ENCODE data around the gene COLGALT1. TPM values are rescaled to one million over a fixed set of nuclear protein-coding genes. Genes with fewer than 3 reads are reported as not detected.
A peak's percentile ranks its signal among the peaks of the same experiment; 100 is the strongest.

The COLGALT1 gene
- total RNA-seq, 2 donors from 2014 or later: 53.9 to 122 TPM

DNA sequence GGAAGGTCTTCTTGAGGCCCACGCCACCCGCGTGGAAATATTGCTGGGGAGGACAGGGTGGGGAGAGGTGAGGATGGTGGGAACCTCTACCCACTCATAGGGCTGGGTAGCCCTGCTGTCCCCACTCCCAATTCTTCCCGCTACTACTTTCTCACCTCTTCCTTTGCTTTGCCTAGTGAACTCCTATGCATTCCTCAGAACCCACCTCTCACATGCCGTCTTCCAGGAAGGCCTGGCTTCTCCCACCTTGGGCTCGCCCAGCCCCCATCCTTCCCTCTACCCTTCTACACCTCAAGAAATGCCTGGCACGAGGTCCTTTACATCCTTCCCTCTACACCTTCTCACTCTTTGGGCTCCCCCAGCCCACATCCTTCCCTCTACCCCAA, 62.4 kb downstream of the COLGALT1 start:
- ATAC-seq: no peak
- Mint-ChIP-seq H3K27me3 (peaks cover 8 to 15% of the 10 kb centered on the region in 2 donors), H3K4me3 (no peak overlapping the region), H3K36me3 (no peaks in the 10 kb centered on the region), H3K4me1 (ENCODE audit: low read depth in 2 of 2) (peaks cover 14 to 15% of the 10 kb centered on the region in 2 donors), H3K27ac (no peak overlapping the region), H3K9me3 (peaks cover 3% of the 10 kb centered on the region)
- no peak for DNase-seq (ENCODE audit: low spot score)

DNA sequence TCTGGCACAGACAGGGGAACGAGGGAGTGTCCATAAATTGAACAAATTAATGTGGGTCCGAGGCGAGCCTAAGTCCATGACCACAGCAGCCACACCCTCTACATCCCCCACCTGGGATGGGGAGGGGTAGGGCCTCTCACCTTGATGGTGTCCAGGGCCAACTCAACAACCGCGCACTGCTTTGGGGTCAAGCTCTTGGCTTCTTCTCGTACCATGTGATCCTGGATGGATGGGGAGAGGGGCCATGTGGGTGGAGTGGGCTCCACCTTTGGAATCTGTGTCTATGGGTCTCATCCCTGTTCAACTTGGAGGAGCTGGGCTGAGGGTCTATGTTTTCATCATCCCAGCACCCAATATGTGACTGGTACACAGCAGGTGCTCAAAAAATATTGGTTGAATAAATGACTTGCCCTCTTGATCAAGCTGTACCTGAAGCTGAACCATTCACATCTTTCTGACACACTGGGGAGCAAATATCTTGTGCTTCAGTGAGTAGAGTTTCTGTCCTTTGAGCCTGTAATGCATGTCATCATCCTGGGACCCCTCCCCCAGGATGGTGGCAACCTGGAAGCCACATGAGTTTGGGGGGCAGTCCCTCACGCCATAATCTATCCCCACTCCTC, 62.9 kb downstream of the COLGALT1 start:
- no peak for DNase-seq (ENCODE audit: low spot score)
- Mint-ChIP-seq H3K27ac (no peak overlapping the region), H3K27me3 (peaks cover 8 to 14% of the 10 kb centered on the region in 2 donors), H3K4me3 (no peak overlapping the region), H3K4me1 (ENCODE audit: low read depth in 2 of 2) (peaks cover 16 to 17% of the 10 kb centered on the region in 2 donors), H3K9me3 (peaks cover 3% of the 10 kb centered on the region), H3K36me3 (no peaks in the 10 kb centered on the region)
- no peak for ATAC-seq

DNA sequence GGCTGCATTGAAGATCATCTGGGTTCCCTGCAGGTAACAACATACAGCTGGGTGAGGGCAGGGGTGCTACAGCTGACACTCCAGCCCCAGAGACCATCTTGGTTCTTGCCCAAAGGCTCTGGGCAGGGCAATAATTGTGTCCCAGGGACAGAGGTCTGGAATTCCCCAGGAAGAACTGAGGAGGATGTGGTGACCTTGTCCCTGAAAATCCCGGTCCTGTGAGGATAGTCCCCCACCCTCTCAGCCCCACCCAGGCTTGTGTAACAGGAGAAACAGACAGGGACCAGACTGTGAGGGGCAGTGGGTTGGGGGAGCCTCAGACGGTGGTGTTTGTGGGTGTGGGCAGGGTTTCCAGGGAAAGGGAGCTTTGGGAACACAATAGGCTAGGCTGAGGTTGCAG, 63.5 kb downstream of the COLGALT1 start:
- Mint-ChIP-seq H3K9me3 (peaks cover 3% of the 10 kb centered on the region), H3K36me3 (no peaks in the 10 kb centered on the region)
- ATAC-seq: no peak

DNA sequence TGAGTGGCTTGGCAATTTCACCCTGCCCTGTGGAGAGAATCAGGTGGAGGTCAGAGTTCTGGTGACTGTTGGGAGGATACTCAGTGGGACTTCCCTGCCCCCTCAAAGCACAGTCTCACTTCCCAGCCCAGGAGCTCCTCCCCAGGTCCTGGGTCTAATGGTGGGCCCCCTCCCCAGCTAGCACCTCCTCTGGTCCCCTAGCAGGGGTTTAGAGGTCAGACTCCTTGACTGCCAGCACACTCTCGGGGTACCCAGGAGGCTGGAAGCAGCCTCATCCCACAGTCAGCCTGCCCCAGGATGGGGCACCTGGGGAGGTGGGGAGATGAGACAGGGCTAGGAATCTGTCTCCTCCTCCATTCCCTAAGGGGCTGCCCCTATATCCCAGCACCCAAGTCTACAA, 65.2 kb downstream of the COLGALT1 start:
- no peaks in the 10 kb centered on the region for H3K36me3 Mint-ChIP-seq
- H3K27me3 Mint-ChIP-seq: peaks cover 11 to 12% of the 10 kb centered on the region in 2 donors
- peaks cover 16 to 17% of the 10 kb centered on the region in 2 donors for H3K4me1 Mint-ChIP-seq (ENCODE audit: low read depth in 2 of 2)
- ATAC-seq: no peak
- no peak overlapping the region for H3K27ac Mint-ChIP-seq
- DNase-seq (ENCODE audit: low spot score): no peak
- peaks cover 3% of the 10 kb centered on the region for H3K9me3 Mint-ChIP-seq
- no peak overlapping the region for H3K4me3 Mint-ChIP-seq

More for the DNA sequence above, 63.5 kb downstream of the COLGALT1 start:
- DNase-seq (ENCODE audit: low spot score): no peak
- H3K27me3 Mint-ChIP-seq: peaks cover 8 to 12% of the 10 kb centered on the region in 2 donors
- H3K4me1 Mint-ChIP-seq (ENCODE audit: low read depth in 2 of 2): peaks cover 16 to 17% of the 10 kb centered on the region in 2 donors
- H3K27ac Mint-ChIP-seq: no peak overlapping the region
- H3K4me3 Mint-ChIP-seq: no peak overlapping the region

DNA sequence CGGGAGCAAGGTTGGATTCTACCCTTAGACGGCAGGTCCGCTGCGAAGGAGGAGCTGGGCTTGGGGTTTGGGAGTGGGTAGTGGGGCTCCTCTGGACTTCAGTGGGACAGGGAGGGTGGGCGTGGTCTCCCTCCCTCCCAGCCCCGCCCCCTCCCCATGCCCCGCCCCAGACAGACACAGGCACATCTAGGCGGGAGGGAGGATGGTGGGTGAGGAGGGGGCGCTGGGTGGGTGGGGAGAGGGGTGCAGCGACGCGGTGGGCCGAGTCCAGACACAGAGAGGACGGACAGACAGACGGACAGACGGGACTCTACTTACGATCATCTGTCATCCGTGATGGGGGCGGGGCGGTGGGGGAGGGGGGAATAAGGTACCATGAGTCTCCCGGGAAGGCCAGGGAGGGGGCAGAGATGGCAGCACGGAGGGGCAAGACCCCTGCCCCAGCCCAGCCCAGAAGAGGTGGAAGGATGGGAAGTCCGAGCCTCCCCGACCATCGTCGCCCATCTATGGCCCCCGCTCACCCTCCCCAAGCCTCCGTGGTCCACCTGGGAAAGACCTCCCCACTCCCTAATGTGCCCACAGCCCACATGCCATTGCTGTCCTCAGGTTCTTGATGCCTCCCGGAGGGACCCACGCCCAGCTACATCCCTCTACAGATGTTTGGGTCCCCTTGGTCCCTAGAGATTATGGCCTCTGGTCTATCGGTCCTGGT, 67.9 kb downstream of the COLGALT1 start:
- DNase-seq (ENCODE audit: low spot score) (no peak), ATAC-seq (no peak)
- Mint-ChIP-seq H3K27me3 (peaks cover 5 to 11% of the 10 kb centered on the region in 2 donors), H3K36me3 (no peaks in the 10 kb centered on the region), H3K27ac (peak overlapping the region; percentile 67 to 71), H3K9me3 (peaks cover 3% of the 10 kb centered on the region), H3K4me1 (ENCODE audit: low read depth in 2 of 2) (peaks cover 13 to 16% of the 10 kb centered on the region in 2 donors), H3K4me3 (no peak overlapping the region)

DNA sequence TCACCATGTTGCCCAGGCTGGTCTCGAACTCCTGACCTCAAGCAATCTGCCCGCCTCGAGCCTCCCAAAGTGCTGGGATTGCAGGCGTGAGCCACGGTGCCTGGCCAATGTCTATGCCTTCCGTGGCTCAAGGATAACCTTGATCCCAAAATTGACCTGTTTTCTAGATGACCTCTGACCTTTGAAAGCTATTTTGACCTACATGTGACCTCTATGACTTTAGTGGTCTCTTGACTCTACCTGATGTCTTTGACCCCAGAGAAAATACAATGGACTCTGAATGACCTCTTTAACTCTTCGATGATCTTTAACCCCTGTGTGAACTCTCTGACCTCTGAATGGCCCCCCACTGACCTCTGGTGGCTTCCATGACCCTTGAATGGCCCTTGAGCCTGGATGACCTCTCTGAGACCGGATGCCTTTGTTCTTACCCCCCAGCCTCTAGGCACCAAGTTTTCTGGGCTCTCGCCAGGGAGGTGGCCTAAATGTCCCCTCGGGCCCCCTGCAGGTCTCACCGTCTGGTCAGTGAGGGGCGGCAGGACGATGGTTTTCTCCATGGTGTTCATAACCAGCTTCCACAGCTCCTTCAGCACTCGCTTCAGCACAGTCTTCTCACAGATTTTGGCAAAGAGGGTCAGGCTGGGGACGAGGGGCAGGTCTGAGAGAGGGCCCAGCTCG, 69.0 kb downstream of the COLGALT1 start:
- Mint-ChIP-seq H3K27ac (no peak overlapping the region), H3K4me1 (ENCODE audit: low read depth in 2 of 2) (peaks cover 13 to 16% of the 10 kb centered on the region in 2 donors), H3K27me3 (peaks cover 5 to 11% of the 10 kb centered on the region in 2 donors), H3K4me3 (no peak overlapping the region), H3K9me3 (peaks cover 3% of the 10 kb centered on the region), H3K36me3 (no peaks in the 10 kb centered on the region)
- no peak for DNase-seq (ENCODE audit: low spot score)
- ATAC-seq: no peak

DNA sequence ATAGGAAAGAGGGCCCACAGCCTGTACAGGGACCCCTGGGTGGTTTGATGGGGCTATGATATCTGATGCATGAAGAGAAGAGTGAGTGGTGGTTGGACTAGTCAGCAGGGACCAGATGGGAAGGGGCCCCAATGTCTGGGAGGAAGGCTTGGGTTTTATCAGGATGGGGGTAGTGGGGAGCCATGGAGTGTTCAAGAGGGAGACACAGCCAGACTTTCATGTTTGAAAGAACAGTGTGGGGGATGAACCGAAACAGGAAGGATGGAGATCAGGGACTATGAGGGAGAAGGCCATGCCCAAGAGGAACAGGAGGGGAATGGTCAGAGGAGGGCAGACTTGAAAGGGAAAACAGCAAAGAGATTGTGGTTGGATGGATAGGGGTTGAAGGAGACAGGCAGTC, 69.6 kb downstream of the COLGALT1 start:
- Mint-ChIP-seq H3K36me3 (no peaks in the 10 kb centered on the region), H3K9me3 (peaks cover 3% of the 10 kb centered on the region), H3K4me3 (no peak overlapping the region), H3K4me1 (ENCODE audit: low read depth in 2 of 2) (peaks cover 13 to 16% of the 10 kb centered on the region in 2 donors), H3K27me3 (peaks cover 5 to 11% of the 10 kb centered on the region in 2 donors), H3K27ac (no peak overlapping the region)
- ATAC-seq (no peak), DNase-seq (ENCODE audit: low spot score) (no peak)

DNA sequence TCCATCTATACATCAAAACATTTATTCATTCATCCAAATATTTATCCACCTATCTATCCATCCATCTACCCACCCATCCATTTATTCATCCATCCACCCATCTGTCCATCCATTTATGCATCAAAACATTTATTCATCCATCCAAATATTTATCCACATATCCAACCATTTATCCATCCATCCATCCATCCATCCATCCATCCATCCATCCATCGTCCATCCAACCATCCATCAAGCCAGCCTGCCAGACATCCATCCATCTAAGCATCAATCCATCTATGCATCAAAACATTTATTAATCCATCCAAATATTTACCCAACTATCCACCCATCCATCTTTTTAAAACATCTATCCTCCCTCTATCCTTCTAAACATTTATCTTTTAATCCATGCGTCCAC, 70.5 kb downstream of the COLGALT1 start:
- Mint-ChIP-seq H3K4me3 (no peak overlapping the region), H3K9me3 (peaks cover 3% of the 10 kb centered on the region), H3K36me3 (no peaks in the 10 kb centered on the region), H3K27ac (no peak overlapping the region), H3K27me3 (peaks cover 5 to 11% of the 10 kb centered on the region in 2 donors), H3K4me1 (ENCODE audit: low read depth in 2 of 2) (peaks cover 13 to 16% of the 10 kb centered on the region in 2 donors)
- no peak for DNase-seq (ENCODE audit: low spot score)
- no peak for ATAC-seq

DNA sequence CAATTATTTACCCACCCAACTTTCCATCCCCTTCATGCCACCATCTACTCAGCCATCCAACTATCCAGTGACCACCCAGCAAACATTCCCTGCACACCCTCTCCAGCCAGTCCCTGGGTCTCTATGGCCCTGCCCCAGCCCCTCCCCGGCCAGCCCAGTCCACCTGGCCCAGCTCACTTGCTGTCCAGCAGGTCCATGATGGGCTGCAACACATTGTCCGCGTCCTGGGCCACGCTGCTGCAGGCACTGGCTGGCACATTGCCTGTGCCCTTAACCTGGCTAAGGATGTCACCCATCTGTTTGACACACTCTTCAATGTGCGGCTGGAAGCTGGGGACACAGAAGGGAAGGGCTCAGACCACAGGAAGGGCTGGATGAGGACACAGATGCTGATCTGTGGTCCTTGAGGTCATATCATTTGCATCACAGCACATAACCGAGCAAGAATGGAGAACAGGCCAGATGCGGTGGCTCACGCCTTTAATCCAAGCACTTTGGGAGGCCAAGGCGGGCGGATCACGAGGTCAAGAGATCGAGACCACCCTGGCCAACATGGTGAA, 71.1 kb downstream of the COLGALT1 start:
- no peak overlapping the region for H3K4me3 Mint-ChIP-seq
- ATAC-seq (no peak), DNase-seq (ENCODE audit: low spot score) (no peak)
- H3K9me3 Mint-ChIP-seq: peaks cover 3% of the 10 kb centered on the region
- H3K27ac Mint-ChIP-seq: no peak overlapping the region
- peaks cover 13 to 15% of the 10 kb centered on the region in 2 donors for H3K4me1 Mint-ChIP-seq (ENCODE audit: low read depth in 2 of 2)
- H3K36me3 Mint-ChIP-seq: no peaks in the 10 kb centered on the region
- H3K27me3 Mint-ChIP-seq: peaks cover 5 to 11% of the 10 kb centered on the region in 2 donors

DNA sequence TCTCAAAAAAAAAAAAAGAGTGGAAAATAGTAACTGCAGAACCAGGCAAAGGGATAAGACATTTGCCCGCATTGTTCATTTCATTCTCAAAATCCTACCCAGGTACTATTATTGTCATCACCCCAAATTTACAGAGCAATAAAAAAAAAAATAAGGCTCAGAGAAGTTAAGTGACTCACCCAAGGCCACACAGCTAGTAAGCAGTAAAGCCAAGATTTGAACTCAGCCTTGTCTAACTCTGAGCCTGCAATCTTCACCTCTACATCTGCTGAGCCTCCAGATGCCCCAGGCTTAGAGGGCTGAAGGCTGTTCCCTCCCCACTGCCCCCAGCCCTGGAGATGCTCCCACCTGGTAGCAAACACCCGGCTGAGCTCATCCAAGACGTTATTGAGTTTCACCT, 71.7 kb downstream of the COLGALT1 start:
- DNase-seq (ENCODE audit: low spot score): no peak
- Mint-ChIP-seq H3K27me3 (peaks cover 5 to 11% of the 10 kb centered on the region in 2 donors), H3K4me1 (ENCODE audit: low read depth in 2 of 2) (peaks cover 8 to 9% of the 10 kb centered on the region in 2 donors), H3K36me3 (no peaks in the 10 kb centered on the region), H3K27ac (no peak overlapping the region), H3K9me3 (no peaks in the 10 kb centered on the region), H3K4me3 (no peak overlapping the region)
- no peak for ATAC-seq

DNA sequence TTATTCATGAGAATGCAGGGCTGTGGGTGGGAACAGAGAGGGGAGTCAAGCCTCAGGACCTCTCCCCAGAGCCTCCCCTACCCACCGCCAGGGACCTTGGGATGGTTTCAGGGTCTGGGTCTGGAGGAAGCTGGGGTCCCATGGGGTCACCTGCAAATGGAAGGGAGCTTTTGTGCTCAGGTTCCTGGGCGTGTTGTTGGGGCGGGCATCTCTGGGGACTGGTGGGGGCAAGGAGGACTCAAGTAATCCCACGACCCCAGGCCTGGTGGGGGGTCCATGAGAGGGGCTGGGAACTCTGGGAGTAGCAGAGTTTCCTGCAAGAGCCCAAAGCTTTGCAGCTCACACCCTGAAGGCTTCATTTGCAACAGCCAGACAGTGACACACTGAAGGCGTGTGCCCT, 72.5 kb downstream of the COLGALT1 start:
- Mint-ChIP-seq H3K36me3 (no peaks in the 10 kb centered on the region), H3K4me3 (no peak overlapping the region), H3K4me1 (ENCODE audit: low read depth in 2 of 2) (peaks cover under 1 to 1% of the 10 kb centered on the region in 2 donors), H3K27me3 (peaks cover 5 to 11% of the 10 kb centered on the region in 2 donors), H3K27ac (no peak overlapping the region), H3K9me3 (no peaks in the 10 kb centered on the region)
- no peak for DNase-seq (ENCODE audit: low spot score)
- no peak for ATAC-seq

DNA sequence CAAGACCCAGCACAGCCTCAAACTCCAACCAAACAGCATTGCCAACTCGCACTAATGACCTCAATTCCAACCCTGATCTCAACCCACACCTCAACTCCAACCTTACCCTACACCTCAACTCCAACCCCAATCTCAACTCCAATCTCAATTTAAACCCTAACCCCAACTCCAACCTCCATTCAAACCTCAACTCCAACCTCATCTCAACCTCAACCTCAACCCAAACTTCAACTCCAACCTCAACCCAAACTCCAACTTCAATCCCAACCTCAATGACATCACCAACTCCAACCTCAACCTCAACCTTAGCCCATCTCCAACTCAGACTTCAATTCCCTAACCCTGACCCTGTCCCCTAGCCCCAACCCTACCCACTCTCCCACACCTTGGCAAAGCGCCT, 74.3 kb downstream of the COLGALT1 start:
- no peak overlapping the region for H3K4me3 Mint-ChIP-seq
- peaks cover 5 to 11% of the 10 kb centered on the region in 2 donors for H3K27me3 Mint-ChIP-seq
- H3K36me3 Mint-ChIP-seq: no peaks in the 10 kb centered on the region
- H3K9me3 Mint-ChIP-seq: no peaks in the 10 kb centered on the region
- no peaks in the 10 kb centered on the region for H3K4me1 Mint-ChIP-seq (ENCODE audit: low read depth in 2 of 2)
- no peak for ATAC-seq
- DNase-seq (ENCODE audit: low spot score): no peak
- no peak overlapping the region for H3K27ac Mint-ChIP-seq

DNA sequence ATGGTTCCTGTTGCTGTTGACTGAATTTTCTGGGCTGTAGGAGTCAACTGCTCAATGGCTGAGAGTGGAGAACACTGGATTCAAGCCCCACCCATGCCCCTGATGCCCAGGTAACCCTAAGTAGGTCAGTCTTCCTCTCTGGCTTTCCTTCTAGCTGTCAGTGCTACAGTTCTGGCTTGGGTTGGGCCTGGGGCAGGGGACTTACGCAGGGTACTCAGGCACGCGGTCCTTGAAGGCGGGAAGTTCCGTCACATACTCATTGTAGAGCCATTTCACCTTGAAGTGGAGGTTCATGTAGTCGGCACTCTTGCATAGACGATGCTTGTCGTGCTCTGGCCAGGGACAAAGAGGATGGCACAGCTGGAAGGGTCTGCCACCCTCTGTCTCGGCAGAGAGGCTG, 77.1 kb downstream of the COLGALT1 start:
- H3K4me3 Mint-ChIP-seq: no peak overlapping the region
- no peaks in the 10 kb centered on the region for H3K9me3 Mint-ChIP-seq
- no peaks in the 10 kb centered on the region for H3K36me3 Mint-ChIP-seq
- H3K27me3 Mint-ChIP-seq: peaks cover 0 to 3% of the 10 kb centered on the region in 2 donors
- no peak overlapping the region for H3K27ac Mint-ChIP-seq
- H3K4me1 Mint-ChIP-seq (ENCODE audit: low read depth in 2 of 2): no peaks in the 10 kb centered on the region
- DNase-seq (ENCODE audit: low spot score): no peak
- ATAC-seq: no peak

All from natural killer cell treated with Interleukin-12 subunit alpha and Interleukin-12 subunit beta and Interleukin-15 and Interleukin-18, amount 100 ng/mL, for 72 hours (primary cell).